GM21717 (cell line): ENCODE measurements around the gene RPL41.

Experiments used
- ATAC-seq: cut with Tn5 transposase; IDR thresholded peaks from one replicate; pipeline ENCODE4 v1.9.1; 2021; ENCODE audit warnings: mild to moderate bottlenecking, moderate library complexity; ENCODE audit not compliant: unreplicated experiment

RPL41 gene

GRCh38 chr12:56127485-56127887 lies 11.1 kb downstream of the RPL41 start:
- no peak for ATAC-seq

- ATAC-seq: peak; percentile 80
Observed at GRCh38 chr12:56127888-56128669, 11.6 kb downstream of the RPL41 start, which contains the start of gene ESYT1. Gene ESYT1, plus strand, starts transcription at chr12:56128267. Its CDS starts 53 bp downstream, at chr12:56128320.

GRCh38 chr12:56128670-56129205 lies 12.3 kb downstream of the RPL41 start:
- ATAC-seq: no peak

- ATAC-seq: peak; percentile 30
Observed at GRCh38 chr12:56129206-56129941, 12.9 kb downstream of the RPL41 start.

GRCh38 chr12:56129942-56130495 lies 13.6 kb downstream of the RPL41 start:
- ATAC-seq: no peak

GRCh38 chr12:56130876-56131275 lies 14.4 kb downstream of the RPL41 start:
- no peak for ATAC-seq

GRCh38 chr12:56134897-56135296 lies 18.5 kb downstream of the RPL41 start:
- no peak for ATAC-seq

GRCh38 chr12:56137853-56138571 lies 21.6 kb downstream of the RPL41 start:
- ATAC-seq: no peak

- ATAC-seq: no peak
Observed at GRCh38 chr12:56141946-56142784, 25.7 kb downstream of the RPL41 start.

GRCh38 chr12:56143217-56143616 lies 26.8 kb downstream of the RPL41 start:
- ATAC-seq: no peak

GRCh38 chr12:56143870-56144269 lies 27.4 kb downstream of the RPL41 start:
- ATAC-seq: no peak

GRCh38 chr12:56145217-56145616 lies 28.8 kb downstream of the RPL41 start:
- no peak for ATAC-seq

- ATAC-seq: no peak
Observed at GRCh38 chr12:56146492-56147460, 30.3 kb downstream of the RPL41 start.

GRCh38 chr12:56150563-56150962 lies 34.1 kb downstream of the RPL41 start:
- no peak for ATAC-seq

GRCh38 chr12:56151672-56152131 lies 35.3 kb downstream of the RPL41 start:
- peak; percentile 42 for ATAC-seq

GRCh38 chr12:56152132-56152755 lies 35.8 kb downstream of the RPL41 start, which contains the start of gene MYL6B:
Gene MYL6B, plus strand, starts transcription at chr12:56152587. Its CDS starts 1,332 bp downstream, at chr12:56153919.
- ATAC-seq: peak; percentile 79

GRCh38 chr12:56152756-56153677 lies 36.6 kb downstream of the RPL41 start:
- ATAC-seq: no peak
